AG10803 (cell line): ENCODE results near the gene APOH.
"Not testable (repeated sequence)": the region's sequence is repeated elsewhere in the genome, so short reads cannot be mapped to it uniquely, and the experiment has no call there.

Source experiments
- DNase-seq: peaks from one replicate; pipeline ENCODE4 v3.0.0; 2010; ENCODE audit warnings: low read depth
- H3K4me3 ChIP-seq: 2 replicates; pipeline ENCODE4 v1.5.1; 2011; ENCODE audit warnings: mild to moderate bottlenecking, low read length, control low read depth
- TF ChIP-seq, protein P1 (sequence below): conservative IDR thresholded peaks from 2 replicates; pipeline ENCODE4 v1.5.1; 2011; ENCODE audit warnings: mild to moderate bottlenecking, low read length, control low read depth, inconsistent platforms

Gene APOH

DNA sequence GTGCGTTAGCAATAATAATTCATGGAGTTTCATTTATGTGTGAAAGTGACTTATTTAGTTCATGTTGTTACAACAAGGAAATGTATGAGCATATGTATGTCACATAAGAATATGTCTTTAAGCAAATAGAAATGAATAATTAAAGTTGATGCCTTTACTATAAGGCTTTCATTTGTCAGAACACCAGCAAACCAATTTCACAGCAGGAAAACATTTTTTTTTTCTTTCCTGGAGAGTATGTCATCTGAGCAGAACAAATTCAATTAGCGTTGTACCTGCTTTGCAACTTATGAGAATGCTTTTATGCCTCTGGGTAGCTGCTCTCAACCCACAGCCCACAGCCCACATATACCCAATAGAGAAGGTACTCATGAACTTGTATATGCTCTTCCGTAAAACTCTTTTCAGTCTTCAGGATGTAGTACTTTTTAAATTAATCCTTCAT is 26.3 kb upstream of the APOH start:
- TF ChIP-seq, protein P1, sequence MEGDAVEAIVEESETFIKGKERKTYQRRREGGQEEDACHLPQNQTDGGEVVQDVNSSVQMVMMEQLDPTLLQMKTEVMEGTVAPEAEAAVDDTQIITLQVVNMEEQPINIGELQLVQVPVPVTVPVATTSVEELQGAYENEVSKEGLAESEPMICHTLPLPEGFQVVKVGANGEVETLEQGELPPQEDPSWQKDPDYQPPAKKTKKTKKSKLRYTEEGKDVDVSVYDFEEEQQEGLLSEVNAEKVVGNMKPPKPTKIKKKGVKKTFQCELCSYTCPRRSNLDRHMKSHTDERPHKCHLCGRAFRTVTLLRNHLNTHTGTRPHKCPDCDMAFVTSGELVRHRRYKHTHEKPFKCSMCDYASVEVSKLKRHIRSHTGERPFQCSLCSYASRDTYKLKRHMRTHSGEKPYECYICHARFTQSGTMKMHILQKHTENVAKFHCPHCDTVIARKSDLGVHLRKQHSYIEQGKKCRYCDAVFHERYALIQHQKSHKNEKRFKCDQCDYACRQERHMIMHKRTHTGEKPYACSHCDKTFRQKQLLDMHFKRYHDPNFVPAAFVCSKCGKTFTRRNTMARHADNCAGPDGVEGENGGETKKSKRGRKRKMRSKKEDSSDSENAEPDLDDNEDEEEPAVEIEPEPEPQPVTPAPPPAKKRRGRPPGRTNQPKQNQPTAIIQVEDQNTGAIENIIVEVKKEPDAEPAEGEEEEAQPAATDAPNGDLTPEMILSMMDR: no peak
- no peak overlapping the region for H3K4me3 ChIP-seq
- DNase-seq: no peak

DNA sequence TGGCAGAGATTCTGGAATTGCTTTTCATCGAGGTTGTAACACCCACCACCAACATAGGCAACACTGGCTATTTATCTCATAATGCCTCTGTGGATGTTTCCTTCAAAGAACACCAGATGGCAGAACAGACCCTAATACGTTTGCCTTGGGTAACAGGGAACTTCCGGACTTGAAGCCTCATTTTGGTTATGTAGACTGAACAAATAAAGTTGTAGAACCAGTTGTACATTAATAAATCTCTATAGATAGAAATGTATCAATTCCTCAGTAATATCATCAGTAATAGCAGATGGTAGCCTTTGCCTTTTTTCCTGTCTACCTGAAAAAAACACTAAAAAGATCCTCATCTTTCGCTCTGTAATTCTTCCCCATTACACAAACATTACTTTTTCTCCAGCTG is 25.9 kb upstream of the APOH start:
- DNase-seq: peak; percentile 78
- TF ChIP-seq, protein P1: peak; percentile 93
- no peak overlapping the region for H3K4me3 ChIP-seq

DNA sequence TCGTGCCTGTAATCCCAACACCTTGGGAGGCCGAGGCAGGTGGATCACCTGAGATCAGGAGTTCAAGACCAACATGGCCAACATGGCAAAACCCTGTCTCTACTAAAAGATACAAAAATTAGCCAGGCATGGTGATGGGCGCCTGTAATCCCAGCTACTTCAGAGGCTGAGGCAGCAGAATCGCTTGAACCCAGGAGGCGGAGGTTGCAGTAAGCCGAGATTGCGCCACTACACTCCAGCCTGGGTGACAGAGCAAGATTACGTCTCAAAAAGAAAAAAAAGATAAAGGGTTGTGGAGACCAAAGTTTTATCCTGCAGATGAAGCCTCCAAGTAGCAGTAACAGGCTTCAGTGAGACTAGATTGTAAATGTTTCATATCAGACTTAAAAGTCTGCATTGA is 24.2 kb upstream of the APOH start:
- H3K4me3 ChIP-seq, DNase-seq: not testable (repeated sequence)

DNA sequence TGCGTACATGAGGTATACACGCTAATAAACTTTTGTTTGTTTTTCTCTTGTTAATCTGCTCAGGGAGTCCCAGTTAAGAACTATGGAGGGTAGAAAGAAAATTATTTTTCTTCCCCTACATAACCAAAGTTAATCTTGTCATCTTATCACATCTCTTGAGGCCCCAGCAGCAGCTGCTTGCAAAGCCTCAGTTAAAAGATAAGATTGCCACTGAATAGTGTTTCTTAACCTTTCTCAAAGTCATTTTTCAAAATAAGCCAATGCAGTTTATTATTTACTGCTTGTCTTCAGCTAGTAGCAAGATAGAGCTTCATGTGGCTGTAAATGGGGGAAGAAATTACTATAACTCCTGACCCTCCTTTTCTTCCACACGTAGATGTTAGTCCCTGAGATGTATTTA is 21.5 kb upstream of the APOH start:
- TF ChIP-seq, protein P1: no peak
- DNase-seq: no peak
- H3K4me3 ChIP-seq: no peak overlapping the region

DNA sequence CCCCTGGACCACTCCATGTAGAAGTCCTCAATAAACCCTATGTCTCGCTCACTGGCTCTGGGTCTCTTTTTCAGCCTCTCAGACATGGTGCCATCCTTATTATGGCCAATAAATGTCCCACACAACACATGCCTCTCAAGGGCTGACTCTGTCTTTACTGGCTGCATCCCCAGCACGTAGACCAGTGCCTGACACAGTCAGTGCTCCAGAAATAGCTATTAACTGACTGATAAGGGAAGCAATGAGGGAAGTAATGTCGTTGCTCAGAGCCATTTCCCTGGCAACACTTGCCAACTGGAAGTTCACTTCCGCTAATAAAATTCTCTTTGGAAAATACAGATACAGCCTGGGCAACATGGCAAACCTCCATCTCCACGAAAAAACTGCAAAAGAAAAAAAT is 19.1 kb upstream of the APOH start:
- TF ChIP-seq, protein P1: no peak
- H3K4me3 ChIP-seq: no peak overlapping the region
- DNase-seq: no peak

DNA sequence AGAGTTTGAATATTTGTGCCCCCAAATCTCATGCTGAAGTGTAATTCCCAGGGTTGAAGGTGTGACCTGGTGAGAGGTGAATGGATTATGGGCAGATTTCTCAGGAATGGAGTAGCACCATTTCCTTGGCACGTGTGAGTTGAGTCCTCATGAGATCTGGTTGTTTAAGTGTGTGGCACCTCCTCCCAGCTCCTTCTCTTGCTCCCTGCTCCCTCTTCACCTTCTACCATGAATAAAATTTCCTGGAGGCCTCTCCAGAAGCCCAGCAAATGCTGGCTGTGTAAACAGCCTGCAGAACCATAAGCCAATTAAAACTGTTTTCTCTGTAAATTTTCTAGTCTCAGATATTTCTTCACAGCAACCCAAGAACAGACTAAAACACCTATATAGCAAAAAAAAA is 12.6 kb upstream of the APOH start:
- no peak for DNase-seq
- no peak overlapping the region for H3K4me3 ChIP-seq
- TF ChIP-seq, protein P1: no peak

DNA sequence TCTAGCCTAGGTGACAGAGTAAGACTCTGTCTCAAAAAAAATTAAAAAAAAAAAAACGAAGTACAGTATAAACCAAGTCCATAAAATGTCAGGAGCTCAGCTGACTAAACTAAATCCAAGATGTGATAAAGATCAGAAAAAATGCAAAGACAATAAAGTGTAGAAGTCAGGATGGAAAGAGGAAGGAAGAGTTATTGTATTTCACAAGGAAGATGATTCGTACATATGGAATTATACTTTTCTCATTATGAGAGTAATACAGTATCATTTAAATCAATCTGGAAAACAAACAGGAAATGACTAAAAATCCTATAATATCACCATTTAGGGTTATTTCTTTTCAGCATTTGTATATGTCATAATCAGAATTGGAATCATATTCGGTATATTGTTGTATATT is 11.4 kb upstream of the APOH start:
- no peak overlapping the region for H3K4me3 ChIP-seq
- peak; percentile 55 for DNase-seq
- TF ChIP-seq, protein P1: no peak

DNA sequence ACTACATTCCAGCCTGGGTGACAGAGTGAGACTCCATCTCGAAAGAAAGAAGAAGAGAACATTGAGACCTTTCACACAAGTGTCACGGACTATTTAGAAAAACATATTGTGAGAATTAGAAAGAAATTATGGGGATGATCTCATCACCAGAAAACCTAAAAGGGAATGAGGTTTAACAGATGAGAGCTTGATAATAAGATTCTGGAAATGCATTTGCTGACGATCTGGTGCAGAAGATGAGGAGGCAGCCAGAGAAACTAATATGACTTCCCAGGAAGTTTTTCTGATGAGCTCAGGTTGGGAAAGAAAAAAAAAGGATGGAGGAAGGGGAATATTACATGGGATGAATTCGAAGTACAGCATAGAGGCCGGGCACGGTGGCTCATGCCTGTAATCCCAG is 10.8 kb upstream of the APOH start:
- TF ChIP-seq, protein P1: no peak
- H3K4me3 ChIP-seq: no peak overlapping the region
- DNase-seq: peak; percentile 9
